HEK293 (cell line): ENCODE measurements around the gene ITPR3.
A peak's percentile ranks its signal among the peaks of the same experiment; 100 is the strongest.

Experiments
- CTCF ChIA-PET: fragments of 350-600 bp; formaldehyde crosslinking; extraction: SDS; loops from one replicate; lab custom pipeline; 2021; ENCODE audit warnings: antibody characterized with exemption; lab: Yijun Ruan, JAX
- POLR2A ChIA-PET: fragments of 300-600 bp; formaldehyde crosslinking; extraction: SDS; loops from one replicate; lab custom pipeline; 2020; ENCODE audit warnings: antibody characterized with exemption, inconsistent platforms; lab: Yijun Ruan, JAX
- H3K27ac ChIP-seq: fragments of 200-500 bp; sonication (Bioruptor generic); 2 replicates; pipeline ENCODE4 v1.5.1; 2014; ENCODE audit warnings: low read depth, low read length, control low read depth, inconsistent platforms; ENCODE audit errors: extremely low read depth
- H3K36me3 ChIP-seq, 2 experiments: fragments of 200-500 bp in 1 of 2; sonication (Bioruptor generic) in 1 of 2; 1 replicate in 1 of 2; 2 replicates in 1 of 2; pipeline ENCODE4 v1.5.1; 2014 to 2017; ENCODE audit warnings: inconsistent platforms in 2 of 2, low read length in 2 of 2; ENCODE audit not compliant: control insufficient read depth in 2 of 2, insufficient read depth in 1 of 2
- H3K4me1 ChIP-seq: fragments of 200-500 bp; sonication (Bioruptor generic); 2 replicates; pipeline ENCODE4 v1.5.1; 2014; ENCODE audit warnings: mild to moderate bottlenecking, low read length, inconsistent platforms; ENCODE audit not compliant: control insufficient read depth, insufficient read depth
- H3K4me3 ChIP-seq: 2 replicates; pipeline ENCODE4 v1.5.1; 2011; ENCODE audit warnings: low read depth, mild to moderate bottlenecking, control low read depth, low read length, moderate library complexity
- H3K9me3 ChIP-seq: fragments of 200-500 bp; sonication (Bioruptor generic); 2 replicates; pipeline ENCODE4 v1.5.1; 2014; ENCODE audit warnings: low read depth, low read length, inconsistent platforms; ENCODE audit not compliant: control insufficient read depth, insufficient read depth
- EGR2 ChIP-seq: fragments of 450-650 bp; formaldehyde crosslinking; IDR thresholded peaks from 2 replicates; pipeline ENCODE4 v1.5.1; 2016; ENCODE audit warnings: low read depth, missing biosample characterization, missing genetic modification characterization
- GLIS1 ChIP-seq: fragments of 450-650 bp; formaldehyde crosslinking; IDR thresholded peaks from 2 replicates; pipeline ENCODE4 v1.5.1; 2016; ENCODE audit warnings: missing biosample characterization, missing genetic modification characterization
- GLIS2 ChIP-seq: fragments of 450-650 bp; formaldehyde crosslinking; IDR thresholded peaks from 2 replicates; pipeline ENCODE4 v1.5.1; 2016; ENCODE audit warnings: missing biosample characterization, missing genetic modification characterization
- HIC1 ChIP-seq: fragments of 450-650 bp; formaldehyde crosslinking; IDR thresholded peaks from 2 replicates; pipeline ENCODE4 v1.5.1; 2016; ENCODE audit warnings: missing biosample characterization, missing genetic modification characterization
- KLF9 ChIP-seq: fragments of 450-650 bp; formaldehyde crosslinking; IDR thresholded peaks from 2 replicates; pipeline ENCODE4 v1.5.1; 2016; ENCODE audit warnings: missing biosample characterization, missing genetic modification characterization, low read depth
- OVOL3 ChIP-seq: fragments of 450-650 bp; formaldehyde crosslinking; IDR thresholded peaks from 2 replicates; pipeline ENCODE4 v1.5.1; 2016; ENCODE audit warnings: missing biosample characterization, missing genetic modification characterization
- REST ChIP-seq: fragments of 450-650 bp; formaldehyde crosslinking; IDR thresholded peaks from 2 replicates; pipeline ENCODE4 v1.5.1; 2016; ENCODE audit warnings: missing biosample characterization, missing genetic modification characterization
- SP2 ChIP-seq: fragments of 450-650 bp; formaldehyde crosslinking; IDR thresholded peaks from 2 replicates; pipeline ENCODE4 v1.5.1; 2016; ENCODE audit warnings: missing biosample characterization, missing genetic modification characterization
- SP3 ChIP-seq: fragments of 450-650 bp; formaldehyde crosslinking; IDR thresholded peaks from 2 replicates; pipeline ENCODE4 v1.5.1; 2016; ENCODE audit warnings: missing biosample characterization, missing genetic modification characterization
- SP7 ChIP-seq: fragments of 450-650 bp; formaldehyde crosslinking; IDR thresholded peaks from 2 replicates; pipeline ENCODE4 v1.5.1; 2016; ENCODE audit warnings: missing biosample characterization, missing genetic modification characterization
- ZBTB20 ChIP-seq: fragments of 450-650 bp; formaldehyde crosslinking; IDR thresholded peaks from 2 replicates; pipeline ENCODE4 v1.5.1; 2016; ENCODE audit warnings: missing biosample characterization, missing genetic modification characterization
- ZBTB8A ChIP-seq: fragments of 450-650 bp; formaldehyde crosslinking; IDR thresholded peaks from 2 replicates; pipeline ENCODE4 v1.5.1; 2016; ENCODE audit warnings: missing biosample characterization, missing genetic modification characterization
- ZFHX2 ChIP-seq: fragments of 450-650 bp; formaldehyde crosslinking; conservative IDR thresholded peaks from 2 replicates; pipeline ENCODE4 v1.5.1; 2016; ENCODE audit warnings: missing biosample characterization, missing genetic modification characterization
- ZNF26 ChIP-seq: fragments of 450-650 bp; formaldehyde crosslinking; IDR thresholded peaks from 2 replicates; pipeline ENCODE4 v1.5.1; 2016; ENCODE audit warnings: missing biosample characterization, missing genetic modification characterization
- ZNF433 ChIP-seq: fragments of 450-650 bp; formaldehyde crosslinking; IDR thresholded peaks from 2 replicates; pipeline ENCODE4 v1.5.1; 2016; ENCODE audit warnings: missing biosample characterization, missing genetic modification characterization, low read depth
- ZNF548 ChIP-seq: fragments of 450-650 bp; formaldehyde crosslinking; IDR thresholded peaks from 2 replicates; pipeline ENCODE4 v1.5.1; 2016; ENCODE audit warnings: missing biosample characterization, missing genetic modification characterization
- ZNF768 ChIP-seq: fragments of 450-650 bp; formaldehyde crosslinking; IDR thresholded peaks from 2 replicates; pipeline ENCODE4 v1.5.1; 2018; ENCODE audit warnings: missing biosample characterization, mild to moderate bottlenecking, missing genetic modification characterization
- TF ChIP-seq, protein P1 (sequence below): fragments of 450-650 bp; IDR thresholded peaks from 2 replicates; pipeline ENCODE4 v1.5.1; 2018; ENCODE audit warnings: missing biosample characterization, mild to moderate bottlenecking, missing genetic modification characterization
- TF ChIP-seq, protein P2 (sequence below): fragments of 450-650 bp; formaldehyde crosslinking; IDR thresholded peaks from 2 replicates; pipeline ENCODE4 v1.5.1; 2016; ENCODE audit warnings: missing biosample characterization, missing genetic modification characterization
- TF ChIP-seq, protein P3 (sequence below): fragments of 450-650 bp; formaldehyde crosslinking; IDR thresholded peaks from 2 replicates; pipeline ENCODE4 v1.5.1; 2016; ENCODE audit warnings: missing biosample characterization, missing genetic modification characterization
- TF ChIP-seq, protein P4 (sequence below): fragments of 450-650 bp; formaldehyde crosslinking; IDR thresholded peaks from 2 replicates; pipeline ENCODE4 v1.5.1; 2016; ENCODE audit warnings: missing biosample characterization, missing genetic modification characterization, borderline replicate concordance

The ITPR3 gene

DNA sequence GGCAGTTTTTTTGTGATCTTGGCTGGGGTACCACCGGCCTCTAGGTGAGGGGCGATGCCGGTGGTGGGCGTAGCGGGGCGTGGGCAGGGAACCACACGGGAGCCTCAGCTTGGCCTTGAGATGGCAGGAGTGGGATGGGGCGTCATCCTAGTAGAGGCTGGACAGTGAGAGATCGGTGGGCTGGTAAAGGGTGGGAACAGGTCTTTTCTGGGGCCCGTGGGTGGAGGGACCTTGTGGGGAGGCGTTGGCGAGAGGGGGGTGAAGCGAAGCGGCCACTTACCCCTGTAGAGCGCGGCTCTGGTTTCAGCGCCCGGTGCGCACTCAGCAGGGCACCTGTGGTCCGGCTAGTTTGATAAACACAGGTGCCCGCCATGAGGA lies 12.0 kb downstream of the ITPR3 start:
- CTCF ChIA-PET: interaction anchor here (1.4 to 2.0 kb wide), 7 partner anchors 10 to 48 kb away, joined by 5 to 22 read pairs (median 7); partner anchors contain the start of gene ITPR3
- H3K9me3 ChIP-seq: no peaks in the 10 kb centered on the region
- TF ChIP-seq REST (tag by site-specific recombination) (no peak), OVOL3 (tag by site-specific recombination) (no peak), SP2 (tag by site-specific recombination) (peak; percentile 16; the same call in 1 of the 2 replicates), ZNF548 (tag by site-specific recombination) (no peak), ZNF433 (tag by site-specific recombination) (no peak), ZNF26 (tag by site-specific recombination) (no peak), SP3 (tag by site-specific recombination) (peak; percentile 19), SP7 (no peak), GLIS2 (tag by site-specific recombination) (peak; percentile 52; the same call in 1 of the 2 replicates), EGR2 (tag by site-specific recombination) (peak; percentile 89), ZBTB8A (peak; percentile 7; the same call in 1 of the 2 replicates), GLIS1 (tag by site-specific recombination) (no peak), KLF9 (tag by site-specific recombination) (peak; percentile 23; the same call in 1 of the 2 replicates), ZNF768 (tag by site-specific recombination) (no peak), ZBTB20 (tag by site-specific recombination) (peak; percentile 61; the same call in 1 of the 2 replicates), ZFHX2 (tag by site-specific recombination) (peak; percentile 94), HIC1 (peak; percentile 71; the same call in 1 of the 2 replicates)
- TF ChIP-seq, protein P1, sequence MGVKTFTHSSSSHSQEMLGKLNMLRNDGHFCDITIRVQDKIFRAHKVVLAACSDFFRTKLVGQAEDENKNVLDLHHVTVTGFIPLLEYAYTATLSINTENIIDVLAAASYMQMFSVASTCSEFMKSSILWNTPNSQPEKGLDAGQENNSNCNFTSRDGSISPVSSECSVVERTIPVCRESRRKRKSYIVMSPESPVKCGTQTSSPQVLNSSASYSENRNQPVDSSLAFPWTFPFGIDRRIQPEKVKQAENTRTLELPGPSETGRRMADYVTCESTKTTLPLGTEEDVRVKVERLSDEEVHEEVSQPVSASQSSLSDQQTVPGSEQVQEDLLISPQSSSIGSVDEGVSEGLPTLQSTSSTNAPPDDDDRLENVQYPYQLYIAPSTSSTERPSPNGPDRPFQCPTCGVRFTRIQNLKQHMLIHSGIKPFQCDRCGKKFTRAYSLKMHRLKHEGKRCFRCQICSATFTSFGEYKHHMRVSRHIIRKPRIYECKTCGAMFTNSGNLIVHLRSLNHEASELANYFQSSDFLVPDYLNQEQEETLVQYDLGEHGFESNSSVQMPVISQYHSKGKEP: no peak
- TF ChIP-seq, protein P2, sequence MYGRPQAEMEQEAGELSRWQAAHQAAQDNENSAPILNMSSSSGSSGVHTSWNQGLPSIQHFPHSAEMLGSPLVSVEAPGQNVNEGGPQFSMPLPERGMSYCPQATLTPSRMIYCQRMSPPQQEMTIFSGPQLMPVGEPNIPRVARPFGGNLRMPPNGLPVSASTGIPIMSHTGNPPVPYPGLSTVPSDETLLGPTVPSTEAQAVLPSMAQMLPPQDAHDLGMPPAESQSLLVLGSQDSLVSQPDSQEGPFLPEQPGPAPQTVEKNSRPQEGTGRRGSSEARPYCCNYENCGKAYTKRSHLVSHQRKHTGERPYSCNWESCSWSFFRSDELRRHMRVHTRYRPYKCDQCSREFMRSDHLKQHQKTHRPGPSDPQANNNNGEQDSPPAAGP: 0 out of 2 replicates have a peak, but pooled peaks have one; percentile 16
- TF ChIP-seq, protein P3, sequence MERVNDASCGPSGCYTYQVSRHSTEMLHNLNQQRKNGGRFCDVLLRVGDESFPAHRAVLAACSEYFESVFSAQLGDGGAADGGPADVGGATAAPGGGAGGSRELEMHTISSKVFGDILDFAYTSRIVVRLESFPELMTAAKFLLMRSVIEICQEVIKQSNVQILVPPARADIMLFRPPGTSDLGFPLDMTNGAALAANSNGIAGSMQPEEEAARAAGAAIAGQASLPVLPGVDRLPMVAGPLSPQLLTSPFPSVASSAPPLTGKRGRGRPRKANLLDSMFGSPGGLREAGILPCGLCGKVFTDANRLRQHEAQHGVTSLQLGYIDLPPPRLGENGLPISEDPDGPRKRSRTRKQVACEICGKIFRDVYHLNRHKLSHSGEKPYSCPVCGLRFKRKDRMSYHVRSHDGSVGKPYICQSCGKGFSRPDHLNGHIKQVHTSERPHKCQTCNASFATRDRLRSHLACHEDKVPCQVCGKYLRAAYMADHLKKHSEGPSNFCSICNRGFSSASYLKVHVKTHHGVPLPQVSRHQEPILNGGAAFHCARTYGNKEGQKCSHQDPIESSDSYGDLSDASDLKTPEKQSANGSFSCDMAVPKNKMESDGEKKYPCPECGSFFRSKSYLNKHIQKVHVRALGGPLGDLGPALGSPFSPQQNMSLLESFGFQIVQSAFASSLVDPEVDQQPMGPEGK (tag by site-specific recombination): peak; percentile 13; the same call in 1 of the 2 replicates
- TF ChIP-seq, protein P4, sequence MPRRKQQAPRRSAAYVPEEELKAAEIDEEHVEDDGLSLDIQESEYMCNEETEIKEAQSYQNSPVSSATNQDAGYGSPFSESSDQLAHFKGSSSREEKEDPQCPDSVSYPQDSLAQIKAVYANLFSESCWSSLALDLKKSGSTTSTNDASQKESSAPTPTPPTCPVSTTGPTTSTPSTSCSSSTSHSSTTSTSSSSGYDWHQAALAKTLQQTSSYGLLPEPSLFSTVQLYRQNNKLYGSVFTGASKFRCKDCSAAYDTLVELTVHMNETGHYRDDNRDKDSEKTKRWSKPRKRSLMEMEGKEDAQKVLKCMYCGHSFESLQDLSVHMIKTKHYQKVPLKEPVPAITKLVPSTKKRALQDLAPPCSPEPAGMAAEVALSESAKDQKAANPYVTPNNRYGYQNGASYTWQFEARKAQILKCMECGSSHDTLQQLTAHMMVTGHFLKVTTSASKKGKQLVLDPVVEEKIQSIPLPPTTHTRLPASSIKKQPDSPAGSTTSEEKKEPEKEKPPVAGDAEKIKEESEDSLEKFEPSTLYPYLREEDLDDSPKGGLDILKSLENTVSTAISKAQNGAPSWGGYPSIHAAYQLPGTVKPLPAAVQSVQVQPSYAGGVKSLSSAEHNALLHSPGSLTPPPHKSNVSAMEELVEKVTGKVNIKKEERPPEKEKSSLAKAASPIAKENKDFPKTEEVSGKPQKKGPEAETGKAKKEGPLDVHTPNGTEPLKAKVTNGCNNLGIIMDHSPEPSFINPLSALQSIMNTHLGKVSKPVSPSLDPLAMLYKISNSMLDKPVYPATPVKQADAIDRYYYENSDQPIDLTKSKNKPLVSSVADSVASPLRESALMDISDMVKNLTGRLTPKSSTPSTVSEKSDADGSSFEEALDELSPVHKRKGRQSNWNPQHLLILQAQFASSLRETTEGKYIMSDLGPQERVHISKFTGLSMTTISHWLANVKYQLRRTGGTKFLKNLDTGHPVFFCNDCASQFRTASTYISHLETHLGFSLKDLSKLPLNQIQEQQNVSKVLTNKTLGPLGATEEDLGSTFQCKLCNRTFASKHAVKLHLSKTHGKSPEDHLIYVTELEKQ (tag by site-specific recombination): no peak
- peak overlapping the region; percentile 12 for H3K4me3 ChIP-seq
- H3K27ac ChIP-seq: no peak overlapping the region
- H3K4me1 ChIP-seq: peaks cover 7% of the 10 kb centered on the region
- H3K36me3 ChIP-seq: no peaks in the 10 kb centered on the region; a peak in 1 of 3 replicates
- POLR2A ChIA-PET: interaction anchor here (0.5 to 3.4 kb wide), 2 partner anchors 11 to 762 kb away, joined by 3 to 19 read pairs; partner anchors contain the start of gene ITPR3
